Vagina (tissue), 2 donors: Measurements from ENCODE around the gene PIP4K2C. TPM values are rescaled to one million over a fixed set of nuclear protein-coding genes. Genes with fewer than 3 reads are reported as not detected.

ENCODE experiments used
- DNase-seq, 2 donors: peaks; one replicate each; pipeline ENCODE4 v3.0.0-alpha.2; 2017; ENCODE audit errors: extremely low spot score in 2 of 2
- H3K27ac ChIP-seq: fragments of 200-600 bp; sonication (generic); one replicate; pipeline ENCODE4 v1.5.1; 2019
- H3K27me3 ChIP-seq: fragments of 200-600 bp; sonication (generic); one replicate; pipeline ENCODE4 v1.5.1; 2019
- H3K36me3 ChIP-seq, 2 donors: fragments of 200-600 bp; sonication (generic); one replicate each; pipeline ENCODE4 v1.5.1; 2017 to 2019
- H3K4me1 ChIP-seq: fragments of 200-600 bp; sonication (generic); one replicate; pipeline ENCODE4 v1.5.1; 2019
- H3K4me3 ChIP-seq, 2 donors: fragments of 200-600 bp; sonication (generic); 1 replicate in 1 of 2; 2 replicates in 1 of 2; pipeline ENCODE4 v1.5.1; 2016 to 2019
- H3K9me3 ChIP-seq: fragments of 200-600 bp; sonication (generic); one replicate; pipeline ENCODE4 v1.5.1; 2019
- POLR2A ChIP-seq, 2 donors: fragments of 450-650 bp; IDR thresholded peaks; one replicate each; pipeline ENCODE4 v1.6.1; 2017; ENCODE audit warnings: antibody characterized with exemption in 2 of 2, mild to moderate bottlenecking in 2 of 2, moderate library complexity in 2 of 2
- POLR2AphosphoS5 ChIP-seq, 2 donors: sonication (generic); formaldehyde crosslinking; IDR thresholded peaks; one replicate each; pipeline ENCODE4 v1.9.0; 2017; ENCODE audit warnings: antibody characterized with exemption in 2 of 2, mild to moderate bottlenecking in 2 of 2, low read depth in 1 of 2; ENCODE audit not compliant: insufficient read depth in 1 of 2
- intact Hi-C: fragments of 100-400 bp; cut with DNase I; formaldehyde crosslinking; loops from one replicate; pipeline ENCODE4 v1.15.1; 2023
- total RNA-seq: library from RNA; depleted of rRNA; stranded (reverse); fragments of >200 nt; gene quantifications from one replicate; pipeline ENCODE4 v1.2.3, GENCODE V29; 2016
- TF ChIP-seq, protein P1 (sequence below), 3 experiments: fragments of 450-650 bp in 2 of 3; fragments of 200-600 bp in 1 of 3; sonication (generic) in 1 of 3; IDR thresholded peaks; one replicate each; pipeline ENCODE4 v1.5.1; 2017 to 2019; ENCODE audit warnings: antibody characterized with exemption in 3 of 3, mild to moderate bottlenecking in 2 of 3, moderate library complexity in 2 of 3

PIP4K2C gene
- total RNA-seq, 1 donor from 2014 or later: 16.7 TPM

DNA sequence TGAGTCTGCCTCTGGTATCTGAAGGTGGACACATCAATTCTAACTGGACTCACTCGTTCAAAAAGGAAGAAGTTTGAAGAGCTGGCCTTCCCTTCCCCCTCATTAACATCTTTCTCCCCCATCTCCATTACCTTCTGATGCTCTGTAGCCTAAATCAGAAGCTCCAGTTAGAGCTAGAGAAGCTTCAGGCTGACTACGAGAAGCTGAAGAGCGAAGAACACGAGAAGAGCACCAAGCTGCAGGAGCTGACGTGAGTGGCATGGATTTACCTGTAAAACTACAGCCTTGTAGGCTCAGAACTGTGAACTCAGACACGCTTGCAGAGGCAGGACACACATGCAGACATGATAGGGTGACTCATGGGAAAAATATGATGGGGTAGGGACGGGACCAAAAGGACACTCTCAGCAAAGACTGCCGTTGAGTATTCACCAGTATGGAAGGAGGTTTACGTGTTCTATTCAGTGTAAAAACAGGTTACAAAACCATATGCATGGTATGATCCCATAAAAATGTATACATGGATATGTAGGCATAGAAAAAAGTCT is 14.3 kb upstream of the PIP4K2C start:
- Histone ChIP-seq H3K27me3 (no peaks in the 10 kb centered on the region), H3K27ac (no peak overlapping the region), H3K9me3 (no peaks in the 10 kb centered on the region), H3K4me1 (no peaks in the 10 kb centered on the region), H3K36me3 (no peaks in the 10 kb centered on the region), H3K4me3 (no peak overlapping the region)
- no peak for DNase-seq
- TF ChIP-seq, protein P1, sequence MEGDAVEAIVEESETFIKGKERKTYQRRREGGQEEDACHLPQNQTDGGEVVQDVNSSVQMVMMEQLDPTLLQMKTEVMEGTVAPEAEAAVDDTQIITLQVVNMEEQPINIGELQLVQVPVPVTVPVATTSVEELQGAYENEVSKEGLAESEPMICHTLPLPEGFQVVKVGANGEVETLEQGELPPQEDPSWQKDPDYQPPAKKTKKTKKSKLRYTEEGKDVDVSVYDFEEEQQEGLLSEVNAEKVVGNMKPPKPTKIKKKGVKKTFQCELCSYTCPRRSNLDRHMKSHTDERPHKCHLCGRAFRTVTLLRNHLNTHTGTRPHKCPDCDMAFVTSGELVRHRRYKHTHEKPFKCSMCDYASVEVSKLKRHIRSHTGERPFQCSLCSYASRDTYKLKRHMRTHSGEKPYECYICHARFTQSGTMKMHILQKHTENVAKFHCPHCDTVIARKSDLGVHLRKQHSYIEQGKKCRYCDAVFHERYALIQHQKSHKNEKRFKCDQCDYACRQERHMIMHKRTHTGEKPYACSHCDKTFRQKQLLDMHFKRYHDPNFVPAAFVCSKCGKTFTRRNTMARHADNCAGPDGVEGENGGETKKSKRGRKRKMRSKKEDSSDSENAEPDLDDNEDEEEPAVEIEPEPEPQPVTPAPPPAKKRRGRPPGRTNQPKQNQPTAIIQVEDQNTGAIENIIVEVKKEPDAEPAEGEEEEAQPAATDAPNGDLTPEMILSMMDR (IDR thresholded peaks at IDR 0.05): no peak
- TF ChIP-seq POLR2A (IDR thresholded peaks at IDR 0.05) (no peak), POLR2AphosphoS5 (IDR thresholded peaks at IDR 0.05; ENCODE audit: insufficient read depth in 1 of 2, low read depth in 1 of 2) (no peak)
- intact Hi-C loops: no loop called here

- no peaks in the 10 kb centered on the region for H3K4me1 ChIP-seq
- no peak overlapping the region for H3K4me3 ChIP-seq
- no peak overlapping the region for H3K27ac ChIP-seq
- no peaks in the 10 kb centered on the region for H3K36me3 ChIP-seq
- no peaks in the 10 kb centered on the region for H3K9me3 ChIP-seq
- H3K27me3 ChIP-seq: no peaks in the 10 kb centered on the region
- TF ChIP-seq, protein P1 (IDR thresholded peaks at IDR 0.05): no peak
- TF ChIP-seq POLR2A (IDR thresholded peaks at IDR 0.05): no peak
- no peak for TF ChIP-seq POLR2AphosphoS5 (IDR thresholded peaks at IDR 0.05; ENCODE audit: insufficient read depth in 1 of 2, low read depth in 1 of 2)
- intact Hi-C loops: no loop called here
- DNase-seq: no peak
These were observed 12.8 kb upstream of the PIP4K2C start for GRCh38 chr12:57577981-57578758.

DNA sequence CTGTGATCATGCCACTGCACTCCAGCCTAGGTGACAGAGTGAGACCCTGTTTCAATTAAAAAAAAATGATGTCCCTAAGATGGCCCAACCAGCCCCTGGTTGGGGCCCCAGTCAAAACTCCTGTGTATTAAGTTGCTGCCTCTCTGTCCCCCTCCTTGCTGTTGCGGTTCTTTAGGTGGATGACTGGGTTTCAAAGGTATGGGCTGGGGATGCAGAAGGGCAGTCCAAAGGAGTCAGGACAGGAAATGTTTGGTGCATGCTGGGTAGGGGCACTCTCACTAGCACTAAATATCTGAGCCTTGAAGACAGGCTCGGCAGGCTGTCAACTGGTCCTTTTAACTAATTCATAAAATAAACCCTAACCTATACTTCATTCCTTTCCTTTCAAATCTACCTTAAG is 12.0 kb upstream of the PIP4K2C start:
- H3K9me3 ChIP-seq: no peaks in the 10 kb centered on the region
- H3K27ac ChIP-seq: no peak overlapping the region
- no peaks in the 10 kb centered on the region for H3K36me3 ChIP-seq
- TF ChIP-seq, protein P1 (IDR thresholded peaks at IDR 0.05): no peak
- no peak for TF ChIP-seq POLR2A (IDR thresholded peaks at IDR 0.05)
- TF ChIP-seq POLR2AphosphoS5 (IDR thresholded peaks at IDR 0.05; ENCODE audit: insufficient read depth in 1 of 2, low read depth in 1 of 2): no peak
- H3K27me3 ChIP-seq: no peaks in the 10 kb centered on the region
- H3K4me3 ChIP-seq: no peak overlapping the region
- intact Hi-C loops: no loop called here
- DNase-seq: no peak
- H3K4me1 ChIP-seq: no peaks in the 10 kb centered on the region

DNA sequence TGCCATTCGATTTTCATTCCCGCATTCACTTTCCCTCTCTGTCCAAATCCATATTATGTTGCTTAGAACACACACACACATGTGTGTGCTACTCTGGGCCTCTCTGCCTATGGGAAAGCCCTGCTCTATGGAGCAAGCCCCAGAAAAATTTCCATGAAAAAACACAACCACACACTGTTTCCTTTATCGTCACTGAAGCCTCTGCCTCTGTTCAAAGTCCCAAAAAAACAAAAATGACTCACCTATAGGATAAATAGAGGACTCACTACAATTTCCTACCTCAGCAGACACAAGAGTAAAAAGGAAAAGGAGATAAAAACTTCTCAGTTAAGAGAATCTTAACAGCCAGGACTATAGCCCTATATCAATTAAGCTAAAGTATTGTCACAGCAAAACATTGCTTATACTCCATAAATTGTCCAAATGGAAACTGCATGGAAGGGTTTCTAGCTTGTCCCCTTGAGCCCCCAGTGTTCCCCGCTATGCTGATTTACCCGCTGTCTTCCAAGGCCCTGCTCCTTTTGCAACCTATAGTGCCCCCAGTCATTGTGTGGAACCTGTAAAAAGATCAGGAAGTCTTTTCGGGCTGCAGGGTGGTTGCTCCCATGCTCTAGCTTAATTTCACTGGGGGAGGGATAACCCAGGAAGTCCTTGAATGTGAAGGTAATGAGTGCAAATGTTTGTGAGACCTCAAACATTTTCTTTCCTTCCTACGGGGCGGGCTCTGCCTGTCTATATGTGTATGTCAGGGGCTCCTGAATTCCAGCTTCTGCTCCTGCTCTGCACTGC is 11.1 kb upstream of the PIP4K2C start:
- H3K27ac ChIP-seq: no peak overlapping the region

DNA sequence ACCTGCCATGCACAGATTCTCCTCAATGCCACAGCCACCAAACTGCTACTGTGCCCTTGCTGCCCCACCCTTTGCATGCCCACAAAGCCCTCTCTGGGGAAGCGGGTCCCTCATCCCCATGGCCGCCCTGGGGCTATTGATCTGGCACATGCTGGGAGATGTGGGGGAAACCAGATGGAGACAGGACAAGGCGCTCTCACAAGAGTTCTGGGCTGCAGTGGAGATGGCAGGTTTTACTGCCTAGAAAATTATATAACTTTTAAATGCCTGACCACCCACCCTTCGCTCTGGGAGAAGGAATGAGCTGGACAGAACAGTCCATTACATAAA is 10.6 kb upstream of the PIP4K2C start:
- H3K27me3 ChIP-seq: no peaks in the 10 kb centered on the region
- H3K27ac ChIP-seq: no peak overlapping the region
- no peak overlapping the region for H3K4me3 ChIP-seq
- DNase-seq: no peak
- H3K36me3 ChIP-seq: no peaks in the 10 kb centered on the region
- no peaks in the 10 kb centered on the region for H3K4me1 ChIP-seq
- intact Hi-C loops: no loop called here
- H3K9me3 ChIP-seq: no peaks in the 10 kb centered on the region
- no peak for TF ChIP-seq POLR2AphosphoS5 (IDR thresholded peaks at IDR 0.05; ENCODE audit: insufficient read depth in 1 of 2, low read depth in 1 of 2)
- TF ChIP-seq, protein P1 (IDR thresholded peaks at IDR 0.05): no peak
- no peak for TF ChIP-seq POLR2A (IDR thresholded peaks at IDR 0.05)

More for the DNA sequence above, 11.1 kb upstream of the PIP4K2C start:
- intact Hi-C loops: no loop called here
- Histone ChIP-seq H3K4me3 (no peak overlapping the region), H3K4me1 (no peaks in the 10 kb centered on the region), H3K27me3 (no peaks in the 10 kb centered on the region), H3K36me3 (no peaks in the 10 kb centered on the region), H3K9me3 (no peaks in the 10 kb centered on the region)
- no peak for TF ChIP-seq POLR2A (IDR thresholded peaks at IDR 0.05)
- DNase-seq: no peak
